Upper lobe of left lung (tissue), 4 donors: ENCODE data around the gene METTL9.
"Not testable (repeated sequence)": the region's sequence is repeated elsewhere in the genome, so short reads cannot be mapped to it uniquely, and the experiment has no call there.

ENCODE experiments used
- POLR2A ChIP-seq, 4 donors: fragments of 450-650 bp; IDR thresholded peaks; one replicate each; pipeline ENCODE4 v1.5.1; 2016 to 2017; ENCODE audit warnings: antibody characterized with exemption in 4 of 4, mild to moderate bottlenecking in 2 of 4
- POLR2AphosphoS5 ChIP-seq, 2 donors: sonication (generic); formaldehyde crosslinking; IDR thresholded peaks; one replicate each; pipeline ENCODE4 v1.5.1; 2017; ENCODE audit warnings: antibody characterized with exemption in 2 of 2
- TF ChIP-seq, protein P1 (sequence below), 6 experiments: fragments of 450-650 bp in 4 of 6; fragments of 200-600 bp in 2 of 6; sonication (generic) in 2 of 6; IDR thresholded peaks; one replicate each; pipeline ENCODE4 v1.5.1; 2016 to 2019; ENCODE audit warnings: antibody characterized with exemption in 6 of 6

DNA sequence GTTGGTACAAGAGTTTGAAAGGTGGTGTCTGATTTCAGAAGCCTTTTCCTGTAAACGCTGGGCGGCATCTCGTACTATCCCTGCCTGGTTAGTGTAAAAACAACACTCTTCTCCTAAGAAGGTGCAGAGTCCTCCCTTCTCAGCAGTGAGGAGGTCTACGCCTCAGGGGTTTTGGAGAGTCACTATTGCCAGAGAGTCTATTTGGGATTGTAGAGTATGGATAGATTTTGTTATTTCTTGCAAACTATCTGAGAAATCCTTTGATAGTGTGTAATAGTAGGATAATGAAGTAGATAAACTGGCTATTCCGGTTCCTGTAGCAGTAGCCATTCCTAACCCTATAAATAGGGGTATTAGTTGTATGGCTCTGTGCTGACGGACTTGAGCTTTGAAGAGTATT lies 31.5 kb downstream of the METTL9 start:
- TF ChIP-seq, protein P1, sequence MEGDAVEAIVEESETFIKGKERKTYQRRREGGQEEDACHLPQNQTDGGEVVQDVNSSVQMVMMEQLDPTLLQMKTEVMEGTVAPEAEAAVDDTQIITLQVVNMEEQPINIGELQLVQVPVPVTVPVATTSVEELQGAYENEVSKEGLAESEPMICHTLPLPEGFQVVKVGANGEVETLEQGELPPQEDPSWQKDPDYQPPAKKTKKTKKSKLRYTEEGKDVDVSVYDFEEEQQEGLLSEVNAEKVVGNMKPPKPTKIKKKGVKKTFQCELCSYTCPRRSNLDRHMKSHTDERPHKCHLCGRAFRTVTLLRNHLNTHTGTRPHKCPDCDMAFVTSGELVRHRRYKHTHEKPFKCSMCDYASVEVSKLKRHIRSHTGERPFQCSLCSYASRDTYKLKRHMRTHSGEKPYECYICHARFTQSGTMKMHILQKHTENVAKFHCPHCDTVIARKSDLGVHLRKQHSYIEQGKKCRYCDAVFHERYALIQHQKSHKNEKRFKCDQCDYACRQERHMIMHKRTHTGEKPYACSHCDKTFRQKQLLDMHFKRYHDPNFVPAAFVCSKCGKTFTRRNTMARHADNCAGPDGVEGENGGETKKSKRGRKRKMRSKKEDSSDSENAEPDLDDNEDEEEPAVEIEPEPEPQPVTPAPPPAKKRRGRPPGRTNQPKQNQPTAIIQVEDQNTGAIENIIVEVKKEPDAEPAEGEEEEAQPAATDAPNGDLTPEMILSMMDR (IDR thresholded peaks at IDR 0.05) = not testable (repeated sequence)
- not testable (repeated sequence) for TF ChIP-seq POLR2A, POLR2AphosphoS5 (IDR thresholded peaks at IDR 0.05)
